DMS114 treated with DMSO at 0.1 percent for 48 hours (cell line): ENCODE data around the gene RASA2.
"Not testable (repeated sequence)": the region's sequence is repeated elsewhere in the genome, so short reads cannot be mapped to it uniquely, and the experiment has no call there.

ENCODE experiments used
- DNase-seq: peaks from one replicate; lab custom pipeline; 2025; ENCODE audit not compliant: unreplicated experiment; lab: John Stamatoyannopoulos, UW

The RASA2 gene

GRCh38 chr3:141575879-141576743, 89.3 kb downstream of the RASA2 start:
- peak; percentile 27 for DNase-seq

DNA sequence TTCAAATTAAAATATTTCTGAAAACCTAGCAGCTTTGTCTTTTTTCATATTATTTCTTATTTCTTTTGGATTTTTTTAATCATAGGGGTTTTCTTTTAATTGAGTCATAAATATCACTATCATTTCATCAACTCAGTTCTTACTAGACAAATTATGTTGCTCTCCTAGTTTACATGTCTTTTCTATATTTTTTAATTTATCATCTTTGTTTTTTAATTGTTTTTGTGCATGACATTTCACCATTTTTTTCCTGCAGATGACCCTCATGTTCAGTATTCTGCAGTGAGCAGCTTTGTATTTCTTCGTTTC, 89.9 kb downstream of the RASA2 start:
- DNase-seq = no peak

- DNase-seq = no peak
These were observed 91.6 kb downstream of the RASA2 start for GRCh38 chr3:141578202-141578973.

DNA sequence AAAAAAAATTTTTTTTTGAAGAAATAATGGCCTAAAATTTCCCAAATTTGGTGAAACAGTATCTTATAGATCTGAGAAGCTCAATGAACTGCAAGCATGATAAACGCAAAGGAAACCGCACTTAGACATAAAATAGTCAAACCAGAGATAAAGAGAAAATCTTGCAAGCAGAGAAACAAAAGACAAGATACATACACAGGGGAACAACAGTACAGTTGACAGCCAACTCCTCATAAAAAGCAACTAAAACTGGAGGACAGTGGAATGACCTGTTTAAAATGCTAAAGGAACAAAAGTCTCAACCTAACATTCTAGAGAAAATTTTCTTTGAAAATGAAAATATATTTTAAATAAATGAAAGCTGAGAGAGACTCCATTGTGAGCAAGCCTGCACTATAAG, 107.5 kb downstream of the RASA2 start:
- no peak for DNase-seq

GRCh38 chr3:141597931-141598330, 111.1 kb downstream of the RASA2 start:
- DNase-seq = no peak

GRCh38 chr3:141600331-141600730, 113.5 kb downstream of the RASA2 start:
- DNase-seq = no peak

GRCh38 chr3:141602706-141603105, 115.9 kb downstream of the RASA2 start:
- DNase-seq = no peak

DNA sequence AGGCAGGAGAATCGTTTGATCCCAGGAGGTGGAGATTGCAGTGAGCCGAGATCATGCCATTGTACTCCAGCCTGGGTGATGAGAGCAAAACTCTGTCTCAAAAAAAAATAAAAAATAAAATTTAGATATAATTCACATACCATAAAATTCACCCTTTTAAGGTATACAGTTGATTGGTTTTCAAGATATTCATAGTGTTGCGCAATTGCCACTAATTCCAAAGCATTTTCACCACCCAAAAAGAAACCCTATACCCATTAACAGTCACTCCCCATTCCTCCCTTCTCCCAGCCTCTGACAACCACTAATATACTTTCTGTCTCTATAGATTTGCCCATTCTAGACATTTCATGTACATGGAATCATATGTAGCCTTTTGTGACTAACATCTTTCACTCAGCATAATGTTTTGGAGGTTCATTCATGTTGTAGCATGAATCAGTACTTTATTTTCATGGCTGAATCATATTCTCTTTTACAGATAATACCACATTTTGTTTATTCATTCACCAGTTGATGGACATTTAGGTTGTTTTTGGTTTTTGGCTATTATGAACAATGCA, 116.7 kb downstream of the RASA2 start:
- DNase-seq = no peak

GRCh38 chr3:141605883-141606282, 119.1 kb downstream of the RASA2 start:
- DNase-seq = no peak

DNA sequence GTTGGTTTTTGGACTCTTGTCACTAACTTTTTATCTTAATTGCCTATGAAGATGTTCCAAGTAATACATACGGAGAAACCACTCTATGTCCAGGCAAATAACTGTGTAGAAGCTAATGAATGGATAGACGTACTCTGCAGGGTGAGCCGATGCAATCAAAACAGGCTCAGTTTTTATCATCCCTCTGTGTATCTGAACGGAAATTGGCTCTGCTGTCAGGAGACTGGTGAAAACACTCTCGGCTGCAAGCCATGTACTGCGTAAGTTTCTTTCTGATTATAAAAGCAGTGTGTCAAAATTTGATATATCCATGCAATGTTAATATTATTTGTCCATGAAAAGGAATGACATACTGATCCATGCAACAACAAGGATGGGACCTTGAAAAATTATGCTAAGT, 121.6 kb downstream of the RASA2 start:
- DNase-seq = no peak

DNA sequence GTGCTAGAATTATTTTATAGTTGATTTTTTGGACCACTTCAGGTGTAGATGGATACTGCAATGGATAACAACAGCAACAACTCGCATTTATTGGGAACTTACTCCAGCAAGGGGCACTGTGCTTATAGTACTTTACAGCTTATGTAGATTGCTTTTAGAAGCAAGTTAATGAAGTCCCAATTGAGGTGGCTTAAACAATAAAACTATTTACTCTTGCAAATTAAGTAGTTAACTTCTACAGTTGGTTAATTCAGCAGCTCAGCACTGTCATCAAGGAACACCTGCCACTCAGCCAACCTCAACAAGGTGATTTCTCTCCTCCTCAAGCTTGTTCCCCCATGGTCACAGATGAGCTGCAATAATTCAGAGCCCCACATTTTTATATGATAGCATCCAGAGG, 124.1 kb downstream of the RASA2 start:
- DNase-seq = no peak

DNA sequence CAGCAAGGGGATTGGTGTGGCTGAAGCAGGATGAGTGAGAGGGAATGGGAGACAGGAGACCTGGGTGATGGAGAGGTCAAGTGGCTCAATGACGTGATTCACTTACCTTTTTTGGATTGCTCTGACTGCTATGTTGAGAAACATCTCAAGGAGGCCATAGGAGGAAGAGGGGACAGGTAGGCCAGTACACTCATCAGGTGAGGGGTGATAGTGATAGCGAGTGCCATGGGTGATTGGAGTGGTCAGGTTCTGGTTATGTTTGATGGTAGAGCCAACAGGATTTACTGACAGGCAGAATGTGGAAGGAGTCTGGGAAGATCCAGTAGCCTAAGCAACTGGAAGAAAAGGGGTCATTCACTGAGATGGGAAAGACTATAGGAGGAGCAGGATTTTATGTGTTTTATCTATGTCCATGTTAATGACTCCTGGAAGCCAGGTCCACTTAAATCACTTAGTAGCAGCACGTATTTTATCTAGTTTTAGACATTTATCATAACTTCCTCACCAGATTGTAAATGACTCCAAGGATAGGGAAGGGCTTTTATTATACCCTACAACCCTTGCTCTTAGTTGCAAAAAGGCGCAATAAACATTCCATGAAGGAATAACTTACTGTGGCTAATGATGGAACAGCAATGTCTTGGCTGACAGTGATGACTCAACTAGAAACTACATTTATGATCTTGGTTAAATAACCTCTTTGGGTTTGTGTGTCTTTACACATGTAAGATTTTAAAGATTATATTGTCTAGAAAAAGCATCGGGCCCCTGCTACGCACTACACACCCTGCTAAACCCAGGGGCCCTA, 131.5 kb downstream of the RASA2 start:
- no peak for DNase-seq

DNA sequence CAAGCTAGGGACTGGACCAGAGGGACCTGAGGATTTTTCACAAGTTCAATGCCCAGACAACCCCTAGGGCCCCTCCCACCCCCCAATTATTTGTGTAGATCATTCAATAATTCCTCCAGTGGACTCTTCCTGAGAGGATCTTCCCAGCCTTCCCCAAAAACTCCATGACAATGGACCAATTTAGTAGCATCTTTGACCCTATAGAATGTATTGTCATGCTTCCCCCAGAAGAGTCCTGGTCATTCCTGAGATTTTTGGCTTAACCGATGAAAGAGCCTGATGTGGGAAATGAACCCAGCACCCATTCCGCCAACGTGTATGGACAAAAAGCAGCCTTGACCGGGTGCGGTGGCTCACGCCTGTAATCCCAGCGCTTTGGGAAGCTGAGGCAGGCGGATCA, 132.1 kb downstream of the RASA2 start:
- DNase-seq = no peak

DNA sequence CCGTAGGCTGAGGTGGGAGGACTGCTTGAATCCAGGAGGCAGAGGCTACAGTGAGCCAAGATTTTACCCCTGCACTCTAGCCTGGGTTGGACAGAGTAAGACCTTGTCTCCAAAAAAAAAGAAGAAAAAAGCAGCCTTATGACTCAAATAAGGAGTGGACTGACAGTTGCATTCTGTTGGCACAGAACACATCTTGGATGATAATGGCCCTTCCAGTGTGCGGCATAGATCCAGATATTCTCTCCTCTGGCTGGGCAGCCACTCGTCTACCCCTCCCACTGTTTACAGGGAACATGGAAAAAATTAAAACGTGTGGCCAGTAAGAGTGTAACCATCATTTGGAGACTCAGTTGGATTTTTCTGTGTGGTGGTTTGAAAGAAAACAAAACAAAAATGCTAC, 132.6 kb downstream of the RASA2 start:
- DNase-seq = no peak

DNA sequence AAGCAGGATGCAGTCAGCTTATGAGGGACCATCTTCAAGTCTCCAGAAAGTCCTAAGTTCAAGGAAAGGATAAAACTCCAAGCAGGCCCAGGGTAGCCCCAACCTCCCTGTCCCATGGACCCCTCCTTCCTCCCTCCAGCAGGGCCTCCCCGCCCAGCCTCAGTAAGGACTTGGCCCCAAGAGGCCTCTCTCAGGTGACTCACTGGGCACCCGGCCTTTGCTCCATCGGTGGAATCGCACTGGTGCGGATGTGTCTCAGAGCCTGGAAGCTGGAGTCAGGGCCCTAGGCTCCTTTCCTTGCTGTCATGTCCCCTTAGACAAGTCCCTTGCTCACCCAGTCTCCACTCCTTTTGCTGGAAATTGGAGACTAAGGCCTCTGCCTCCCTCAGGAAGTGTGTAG, 136.9 kb downstream of the RASA2 start:
- no peak for DNase-seq

- DNase-seq = no peak
These were observed 138.7 kb downstream of the RASA2 start for GRCh38 chr3:141625506-141625905.

DNA sequence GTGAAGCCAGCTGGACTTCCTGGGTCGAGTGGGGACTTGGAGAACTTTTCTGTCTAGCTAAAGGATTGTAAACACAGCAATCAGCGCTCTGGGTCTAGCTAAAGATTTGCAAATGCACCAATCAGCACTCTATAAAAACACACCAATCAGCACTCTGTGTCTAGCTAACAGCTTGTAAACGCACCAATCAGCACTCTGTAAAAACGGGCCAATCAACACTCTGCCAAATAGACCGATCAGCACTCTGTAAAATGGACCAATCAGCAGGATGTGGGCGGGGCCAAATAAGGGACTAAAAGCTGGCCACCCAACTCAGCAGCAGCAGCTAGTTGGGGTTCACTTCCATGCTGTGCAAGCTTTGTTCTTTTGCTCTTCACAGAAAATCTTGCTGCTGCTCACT, 141.5 kb downstream of the RASA2 start:
- DNase-seq = not testable (repeated sequence)

GRCh38 chr3:141628868-141629441, 142.1 kb downstream of the RASA2 start:
- not testable (repeated sequence) for DNase-seq

DNA sequence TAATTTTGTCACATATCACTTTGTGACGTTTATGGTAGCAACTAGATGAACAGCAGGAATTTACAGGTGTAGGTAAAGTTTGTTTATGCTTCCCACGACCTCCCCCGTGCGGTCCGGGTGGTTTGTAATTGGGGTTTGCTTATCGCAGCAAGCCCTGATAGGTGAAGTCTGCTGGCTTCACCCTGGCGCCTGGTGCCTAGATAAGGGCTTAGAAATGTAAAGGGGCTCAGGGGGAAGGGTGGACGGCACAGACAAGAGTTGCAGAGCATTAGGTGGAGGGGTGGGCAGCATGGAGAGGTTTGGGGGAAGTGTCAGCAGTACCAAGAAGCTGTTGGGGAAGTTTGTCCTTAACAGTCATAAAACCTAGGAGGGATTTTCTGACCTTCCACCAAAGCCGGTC, 143.1 kb downstream of the RASA2 start:
- no peak for DNase-seq

- DNase-seq = no peak
These were observed 146.1 kb downstream of the RASA2 start for GRCh38 chr3:141632779-141633374.

- no peak for DNase-seq
These were observed 155.4 kb downstream of the RASA2 start for GRCh38 chr3:141642215-141642614.
